HG02763 (cell line): ENCODE data around the gene SND1.
"Not testable (repeated sequence)": the region's sequence is repeated elsewhere in the genome, so short reads cannot be mapped to it uniquely, and the experiment has no call there.

ENCODE experiments used
- ATAC-seq: cut with Tn5 transposase; IDR thresholded peaks from one replicate; pipeline ENCODE4 v1.9.1; 2021; ENCODE audit warnings: mild to moderate bottlenecking, moderate library complexity; ENCODE audit not compliant: unreplicated experiment

SND1 gene

GRCh38 chr7:127901895-127902703, 250.1 kb downstream of the SND1 start:
- ATAC-seq: no peak

- ATAC-seq: not testable (repeated sequence)
Observed at GRCh38 chr7:127902753-127903152, 250.8 kb downstream of the SND1 start.

- ATAC-seq: no peak
Observed at GRCh38 chr7:127903892-127904669, 252.1 kb downstream of the SND1 start.

GRCh38 chr7:127904670-127904985, 252.6 kb downstream of the SND1 start:
- no peak for ATAC-seq

- ATAC-seq: no peak
Observed at GRCh38 chr7:127905021-127905420, 253.0 kb downstream of the SND1 start.

GRCh38 chr7:127905491-127906330, 253.7 kb downstream of the SND1 start:
- ATAC-seq: no peak

GRCh38 chr7:127907110-127908040, 255.4 kb downstream of the SND1 start:
- ATAC-seq: no peak

- ATAC-seq: no peak
Observed at GRCh38 chr7:127908430-127909258, 256.6 kb downstream of the SND1 start.

GRCh38 chr7:127909424-127910152, 257.6 kb downstream of the SND1 start:
- no peak for ATAC-seq

- no peak for ATAC-seq
Observed at GRCh38 chr7:127910670-127911069, 258.7 kb downstream of the SND1 start.

GRCh38 chr7:127911968-127912511, 260.0 kb downstream of the SND1 start:
- ATAC-seq: peak; percentile 72

GRCh38 chr7:127912901-127913300, 260.9 kb downstream of the SND1 start:
- no peak for ATAC-seq

- ATAC-seq: no peak
Observed at GRCh38 chr7:127913686-127914085, 261.7 kb downstream of the SND1 start.

GRCh38 chr7:127914693-127915092, 262.7 kb downstream of the SND1 start:
- no peak for ATAC-seq

GRCh38 chr7:127916735-127917134, 264.7 kb downstream of the SND1 start:
- ATAC-seq: no peak

GRCh38 chr7:127918130-127918529, 266.1 kb downstream of the SND1 start:
- no peak for ATAC-seq

GRCh38 chr7:127920787-127921438, 268.9 kb downstream of the SND1 start:
- no peak for ATAC-seq

- no peak for ATAC-seq
Observed at GRCh38 chr7:127922656-127923055, 270.7 kb downstream of the SND1 start.
